Subcutaneous adipose tissue (tissue), 4 donors: ENCODE data around the gene FBXL5. TPM values are rescaled to one million over a fixed set of nuclear protein-coding genes. Genes with fewer than 3 reads are reported as not detected.

Experiments used
- total RNA-seq, 4 donors: library from RNA; depleted of rRNA; stranded (reverse); fragments of >200 nt; gene quantifications; one replicate each; pipeline ENCODE4 v1.1.0, GENCODE V29; 2016
- TF ChIP-seq, protein P1 (sequence below): fragments of 450-650 bp; IDR thresholded peaks from one replicate; pipeline ENCODE4 v1.5.1; 2016; ENCODE audit warnings: low read depth, mild to moderate bottlenecking, control low read depth, antibody characterized with exemption, moderate library complexity

The FBXL5 gene
- total RNA-seq, 4 donors from 2014 or later: 175 to 234 (median 217) TPM

DNA sequence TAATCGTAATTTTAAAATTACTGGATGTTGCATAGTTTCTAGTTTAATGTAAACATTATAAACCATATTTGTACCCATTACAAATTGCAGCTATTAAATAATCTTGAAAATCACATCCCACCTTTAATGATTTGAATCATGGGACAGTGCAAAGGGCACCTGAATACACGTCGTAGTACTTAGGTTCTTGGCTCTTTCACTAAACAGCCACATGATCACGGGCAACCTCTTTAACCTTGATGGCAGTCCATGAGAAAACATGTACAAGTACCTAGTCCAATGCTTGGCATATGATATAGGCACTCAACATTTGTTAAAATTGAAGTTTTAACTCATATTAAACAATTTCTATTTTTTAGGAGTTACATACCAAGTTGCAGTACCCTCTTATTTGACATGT lies 11.8 kb upstream of the FBXL5 start:
- TF ChIP-seq, protein P1, sequence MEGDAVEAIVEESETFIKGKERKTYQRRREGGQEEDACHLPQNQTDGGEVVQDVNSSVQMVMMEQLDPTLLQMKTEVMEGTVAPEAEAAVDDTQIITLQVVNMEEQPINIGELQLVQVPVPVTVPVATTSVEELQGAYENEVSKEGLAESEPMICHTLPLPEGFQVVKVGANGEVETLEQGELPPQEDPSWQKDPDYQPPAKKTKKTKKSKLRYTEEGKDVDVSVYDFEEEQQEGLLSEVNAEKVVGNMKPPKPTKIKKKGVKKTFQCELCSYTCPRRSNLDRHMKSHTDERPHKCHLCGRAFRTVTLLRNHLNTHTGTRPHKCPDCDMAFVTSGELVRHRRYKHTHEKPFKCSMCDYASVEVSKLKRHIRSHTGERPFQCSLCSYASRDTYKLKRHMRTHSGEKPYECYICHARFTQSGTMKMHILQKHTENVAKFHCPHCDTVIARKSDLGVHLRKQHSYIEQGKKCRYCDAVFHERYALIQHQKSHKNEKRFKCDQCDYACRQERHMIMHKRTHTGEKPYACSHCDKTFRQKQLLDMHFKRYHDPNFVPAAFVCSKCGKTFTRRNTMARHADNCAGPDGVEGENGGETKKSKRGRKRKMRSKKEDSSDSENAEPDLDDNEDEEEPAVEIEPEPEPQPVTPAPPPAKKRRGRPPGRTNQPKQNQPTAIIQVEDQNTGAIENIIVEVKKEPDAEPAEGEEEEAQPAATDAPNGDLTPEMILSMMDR: no peak

DNA sequence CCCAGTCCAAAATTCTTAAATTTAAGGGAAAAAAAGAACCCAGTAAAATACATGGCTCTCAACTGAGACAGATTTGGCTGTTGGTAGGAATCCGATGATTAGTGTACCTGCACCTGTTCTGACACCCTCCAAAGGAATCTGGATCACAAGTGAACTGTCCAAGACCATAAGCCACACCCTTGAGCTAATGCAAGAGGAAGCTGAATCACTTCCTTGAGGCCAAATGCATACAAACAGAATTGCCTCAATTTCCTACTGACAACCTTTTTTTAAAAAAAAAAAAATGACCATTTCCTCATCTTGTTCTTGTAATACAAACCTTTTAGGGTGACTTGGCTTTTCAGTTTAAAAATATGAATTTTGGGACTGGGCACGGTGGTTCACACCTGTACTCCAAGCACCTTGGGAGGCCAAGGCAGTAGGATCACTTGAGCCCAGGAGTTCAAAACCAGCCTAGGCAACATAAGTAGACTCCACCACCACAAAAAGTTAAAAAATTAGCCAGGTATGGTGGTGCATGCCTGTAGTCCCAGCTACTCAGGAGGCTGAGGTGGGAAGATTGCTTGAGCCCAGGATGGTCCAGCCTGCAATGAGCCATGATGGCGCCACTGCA lies 10.7 kb upstream of the FBXL5 start:
- TF ChIP-seq, protein P1: no peak

DNA sequence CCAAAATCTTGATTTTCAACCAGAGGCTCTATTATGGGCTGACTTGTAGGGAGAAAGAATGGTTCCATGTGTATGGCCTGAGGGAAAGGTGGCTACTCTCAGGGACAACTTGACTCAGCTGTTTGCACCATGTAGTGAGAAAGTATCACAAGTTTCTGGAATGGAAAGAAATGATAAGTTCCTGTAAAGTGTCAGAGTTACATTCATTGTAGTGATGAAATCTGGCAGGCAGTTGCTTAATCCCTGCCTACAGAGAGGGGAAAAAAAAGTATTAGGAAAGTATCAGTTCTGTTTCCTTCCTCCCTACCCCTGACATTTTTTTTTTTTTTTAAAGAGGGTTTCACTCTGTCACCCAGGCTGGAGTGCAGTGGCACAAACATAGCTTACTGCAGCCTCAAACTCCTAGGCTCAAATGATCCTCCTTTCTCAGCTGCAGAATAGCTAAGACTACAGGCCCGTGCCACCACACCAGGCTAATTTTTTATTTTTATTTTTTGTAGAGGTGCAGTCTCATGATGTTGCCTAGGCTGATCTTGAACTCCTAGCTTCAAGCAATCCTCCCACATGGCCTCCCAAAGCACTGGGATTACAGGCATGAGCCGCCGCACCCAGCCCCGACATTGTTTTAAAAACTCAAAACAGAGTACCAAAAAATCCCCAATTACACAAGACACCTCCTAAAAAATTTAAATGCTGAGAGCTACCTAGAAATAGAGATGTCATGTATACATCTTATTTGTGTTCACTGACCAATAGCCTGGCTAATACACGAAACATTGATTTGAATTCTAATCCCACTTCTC lies 4.8 kb upstream of the FBXL5 start:
- TF ChIP-seq, protein P1: no peak

DNA sequence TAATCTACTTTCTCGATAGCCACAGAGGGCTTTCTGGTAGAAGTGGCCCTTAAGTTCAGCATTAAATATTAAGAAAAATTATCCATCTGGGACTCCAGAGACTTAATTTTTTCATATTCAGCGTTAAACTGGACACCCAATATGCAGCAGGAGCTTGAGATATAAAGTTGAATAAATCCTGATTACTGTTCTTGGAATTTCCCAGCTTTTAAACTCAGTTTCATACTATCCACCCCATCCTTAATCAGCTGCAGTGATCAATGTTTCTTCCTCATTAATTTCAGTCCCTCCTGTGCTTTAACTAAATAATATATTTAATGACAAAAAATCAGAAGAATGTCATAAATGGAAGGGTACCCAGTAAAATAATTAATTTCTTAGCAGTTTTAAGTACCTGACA lies 3.6 kb upstream of the FBXL5 start:
- TF ChIP-seq, protein P1: no peak

DNA sequence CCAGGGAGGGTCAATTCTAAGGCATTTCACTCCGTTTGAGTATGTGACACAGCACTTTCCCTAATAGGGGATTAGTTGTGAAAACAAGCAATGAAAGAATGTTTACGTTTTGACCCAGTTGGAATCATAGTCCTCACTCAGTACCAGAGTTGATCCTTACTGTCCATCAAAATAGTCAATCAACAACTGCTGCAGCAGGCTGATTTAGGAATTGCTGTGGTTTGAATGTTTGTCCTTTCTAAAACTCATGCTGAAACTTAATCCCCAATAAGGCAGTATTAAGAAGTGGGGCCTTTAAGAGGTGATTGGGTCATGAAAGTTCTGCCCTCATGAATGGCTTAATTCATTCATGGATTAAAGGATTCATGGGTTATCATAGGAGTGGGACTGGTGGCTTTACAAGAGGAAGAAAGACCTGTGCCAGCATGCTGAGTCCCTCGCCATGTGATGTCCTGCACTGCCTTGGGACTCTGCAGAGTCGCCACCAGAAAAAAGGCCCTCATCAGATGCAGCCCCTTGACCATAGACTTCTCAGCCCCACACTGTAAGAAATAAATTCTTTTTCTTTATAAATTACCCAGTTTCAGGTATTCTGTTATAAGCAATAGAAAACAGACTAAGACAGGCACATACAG lies 3.1 kb upstream of the FBXL5 start:
- TF ChIP-seq, protein P1: no peak

DNA sequence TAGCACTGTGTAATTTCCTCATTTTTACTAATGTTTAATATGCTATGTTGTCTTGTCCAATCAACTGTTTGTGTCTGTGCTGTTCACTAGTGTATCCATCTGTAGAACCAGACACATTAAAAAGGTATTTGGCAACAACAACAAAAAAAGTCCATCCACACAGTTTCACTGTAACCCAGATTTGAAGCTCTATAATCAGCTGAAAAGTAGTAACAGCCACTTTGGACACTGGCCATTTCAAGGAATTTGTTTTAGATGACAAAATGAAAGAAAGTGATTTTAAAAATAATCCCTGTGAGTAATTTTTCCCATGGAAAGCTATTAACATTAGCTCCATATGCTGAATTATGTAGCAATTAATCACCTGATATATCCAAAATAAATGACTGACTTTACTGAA lies 2.2 kb upstream of the FBXL5 start:
- TF ChIP-seq, protein P1: no peak

DNA sequence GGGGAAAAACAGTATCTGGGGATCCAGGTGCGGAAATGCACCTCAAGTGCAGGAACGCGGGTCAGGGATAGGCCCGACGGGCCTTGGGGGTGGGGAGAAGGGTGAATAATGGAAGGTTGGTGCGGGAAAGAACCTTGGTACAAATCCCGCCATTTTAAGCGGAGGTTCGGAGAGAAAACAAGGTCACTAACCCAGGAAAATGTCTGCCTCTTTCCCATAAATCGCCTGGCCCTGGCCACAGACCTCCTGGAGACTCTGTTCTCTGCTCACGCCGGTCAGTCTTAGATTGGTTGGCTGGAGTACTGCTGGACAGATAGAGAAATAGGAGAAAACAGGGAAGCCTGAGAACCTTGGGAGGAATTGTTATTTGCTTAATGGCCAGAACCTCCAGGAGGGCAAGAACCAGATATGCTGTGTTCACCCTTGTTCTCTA lies 897 bp upstream of the FBXL5 start:
- TF ChIP-seq, protein P1: no peak
